ENCODE data around the gene CAMK4. TPM values are rescaled to one million over a fixed set of nuclear protein-coding genes. Genes with fewer than 3 reads are reported as not detected.

CAMK4 gene
- polyA plus RNA-seq, 1 donor (not counting 4 experiments of a cell fraction or from before 2014, with no cell fraction given) = 0.45 TPM

- no peak overlapping the region for H2AFZ ChIP-seq (ENCODE audit: control insufficient read depth, low read length)
- no peak overlapping the region for H3K9ac ChIP-seq (ENCODE audit: control insufficient read depth, extremely low read depth, insufficient read depth, low read length)
- H3K4me1 ChIP-seq (ENCODE audit: control insufficient read depth, extremely low read depth, insufficient read depth, low read length) = peaks cover 7% of the 10 kb centered on the region
- no peak overlapping the region for H3K4me3 ChIP-seq (ENCODE audit: control insufficient read depth in 2 of 3, extremely low read depth in 1 of 3, insufficient read depth in 2 of 3, low read depth in 1 of 3, low read length in 3 of 3)
- H3K79me2 ChIP-seq (ENCODE audit: control insufficient read depth, insufficient read depth, low read length) = no peaks in the 10 kb centered on the region
- no peaks in the 10 kb centered on the region for H3K36me3 ChIP-seq (ENCODE audit: control insufficient read depth in 2 of 2, extremely low read depth in 1 of 2, insufficient read depth in 2 of 2, low read length in 2 of 2)
- no peaks in the 10 kb centered on the region for H3K9me3 ChIP-seq (ENCODE audit: control insufficient read depth, low read depth, low read length)
- H3K9me1 ChIP-seq (ENCODE audit: control insufficient read depth, extremely low read depth, insufficient read depth, low read length) = no peaks in the 10 kb centered on the region
- dilution Hi-C loops (cut with MboI; ENCODE audit: extremely low pct_ligation_motif_present, low sequenced_read_pairs) = no loop called here
- H4K20me1 ChIP-seq (ENCODE audit: control insufficient read depth, extremely low read depth, insufficient read depth, low read length) = no peaks in the 10 kb centered on the region
- H3K27ac ChIP-seq (ENCODE audit: control insufficient read depth, insufficient read depth, low read length) = no peak overlapping the region
- TF ChIP-seq CTCF (optimal IDR thresholded peaks at IDR 0.05 in 1 of 3, IDR thresholded peaks at IDR 0.05 in 1 of 3, conservative IDR thresholded peaks at IDR 0.05 in 1 of 3; ENCODE audit: extremely low read depth in 1 of 3, insufficient read depth in 2 of 3, low read length in 3 of 3) (no peak), EZH2 (IDR thresholded peaks at IDR 0.05; ENCODE audit: low read length) (no peak)
- H3K4me2 ChIP-seq (ENCODE audit: control insufficient read depth, extremely low read depth, insufficient read depth, low read depth, low read length) = no peak overlapping the region
- no peak for DNase-seq (ENCODE audit: low read depth, low spot score)
- no peak for FAIRE-seq
- no peaks in the 10 kb centered on the region for H3K27me3 ChIP-seq (ENCODE audit: control insufficient read depth, extremely low read depth, insufficient read depth, low read length)
Measured at GRCh38 chr5:111517853-111518501, 293.8 kb downstream of the CAMK4 start.

GRCh38 chr5:111518777-111519176, 294.6 kb downstream of the CAMK4 start:
- Histone ChIP-seq H3K36me3 (ENCODE audit: control insufficient read depth in 2 of 2, extremely low read depth in 1 of 2, insufficient read depth in 2 of 2, low read length in 2 of 2) (no peaks in the 10 kb centered on the region), H3K27ac (ENCODE audit: control insufficient read depth, insufficient read depth, low read length) (no peak overlapping the region), H3K9me1 (ENCODE audit: control insufficient read depth, extremely low read depth, insufficient read depth, low read length) (no peaks in the 10 kb centered on the region), H2AFZ (ENCODE audit: control insufficient read depth, low read length) (no peak overlapping the region), H4K20me1 (ENCODE audit: control insufficient read depth, extremely low read depth, insufficient read depth, low read length) (no peaks in the 10 kb centered on the region), H3K9ac (ENCODE audit: control insufficient read depth, extremely low read depth, insufficient read depth, low read length) (no peak overlapping the region), H3K79me2 (ENCODE audit: control insufficient read depth, insufficient read depth, low read length) (no peaks in the 10 kb centered on the region), H3K4me1 (ENCODE audit: control insufficient read depth, extremely low read depth, insufficient read depth, low read length) (peaks cover under 1% of the 10 kb centered on the region), H3K27me3 (ENCODE audit: control insufficient read depth, extremely low read depth, insufficient read depth, low read length) (no peaks in the 10 kb centered on the region), H3K9me3 (ENCODE audit: control insufficient read depth, low read depth, low read length) (no peaks in the 10 kb centered on the region), H3K4me2 (ENCODE audit: control insufficient read depth, extremely low read depth, insufficient read depth, low read depth, low read length) (no peak overlapping the region), H3K4me3 (ENCODE audit: control insufficient read depth in 2 of 3, extremely low read depth in 1 of 3, insufficient read depth in 2 of 3, low read depth in 1 of 3, low read length in 3 of 3) (no peak overlapping the region)
- DNase-seq (ENCODE audit: low read depth, low spot score) (no peak), FAIRE-seq (no peak)
- dilution Hi-C loops (cut with MboI; ENCODE audit: extremely low pct_ligation_motif_present, low sequenced_read_pairs) = no loop called here
- no peak for TF ChIP-seq CTCF (optimal IDR thresholded peaks at IDR 0.05 in 1 of 3, IDR thresholded peaks at IDR 0.05 in 1 of 3, conservative IDR thresholded peaks at IDR 0.05 in 1 of 3; ENCODE audit: extremely low read depth in 1 of 3, insufficient read depth in 2 of 3, low read length in 3 of 3)
- no peak for TF ChIP-seq EZH2 (IDR thresholded peaks at IDR 0.05; ENCODE audit: low read length)

All from keratinocyte (primary cell).